HG03439 (cell line): Measurements from ENCODE around the gene PPP2R2C.

Experiments
- ATAC-seq: cut with Tn5 transposase; IDR thresholded peaks from one replicate; pipeline ENCODE4 v1.9.1; 2021; ENCODE audit warnings: mild to moderate bottlenecking, moderate library complexity; ENCODE audit not compliant: unreplicated experiment

Gene PPP2R2C

DNA sequence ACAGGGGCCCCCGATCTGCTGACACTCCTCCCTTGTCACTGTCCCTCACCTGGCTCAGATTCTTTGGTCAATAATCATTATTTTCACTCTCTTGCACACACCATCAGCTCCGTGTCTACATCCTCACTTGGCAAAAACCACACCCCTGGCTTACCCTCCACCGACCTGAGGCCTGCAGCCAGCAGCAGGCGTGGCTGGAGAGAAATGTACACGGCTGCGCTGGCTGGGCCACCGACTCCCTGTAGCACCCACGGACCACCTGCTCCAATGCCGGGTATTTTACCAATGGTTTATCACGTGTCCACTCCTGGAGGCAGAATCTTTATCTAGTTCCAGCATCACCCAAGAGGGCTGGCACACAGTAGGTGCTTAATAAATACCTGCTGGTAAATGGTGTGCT lies 104.3 kb downstream of the PPP2R2C start:
- ATAC-seq: no peak

DNA sequence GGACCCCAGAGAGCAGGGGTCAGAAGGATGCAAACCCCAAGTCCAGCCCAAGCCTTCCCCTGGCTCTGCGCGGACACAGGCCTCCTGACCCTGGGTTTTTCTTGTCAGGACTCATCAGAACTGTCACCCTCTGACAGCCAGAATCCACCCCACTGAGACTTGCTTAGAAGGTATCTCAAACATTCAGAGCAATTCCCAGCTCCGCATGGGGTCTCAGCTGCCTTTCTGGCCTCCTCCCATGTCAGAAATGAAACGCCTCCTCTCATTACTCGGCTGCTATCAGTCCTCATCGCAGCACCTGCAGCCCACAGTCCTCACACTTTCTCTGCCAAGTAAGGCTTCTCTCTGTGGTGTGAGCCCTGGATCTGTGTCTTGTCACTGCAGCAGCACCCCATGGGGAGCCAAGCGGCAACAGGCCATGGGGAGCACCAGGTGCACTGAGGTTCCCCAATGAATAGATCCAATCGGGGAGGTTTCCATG lies 105.0 kb downstream of the PPP2R2C start:
- no peak for ATAC-seq

DNA sequence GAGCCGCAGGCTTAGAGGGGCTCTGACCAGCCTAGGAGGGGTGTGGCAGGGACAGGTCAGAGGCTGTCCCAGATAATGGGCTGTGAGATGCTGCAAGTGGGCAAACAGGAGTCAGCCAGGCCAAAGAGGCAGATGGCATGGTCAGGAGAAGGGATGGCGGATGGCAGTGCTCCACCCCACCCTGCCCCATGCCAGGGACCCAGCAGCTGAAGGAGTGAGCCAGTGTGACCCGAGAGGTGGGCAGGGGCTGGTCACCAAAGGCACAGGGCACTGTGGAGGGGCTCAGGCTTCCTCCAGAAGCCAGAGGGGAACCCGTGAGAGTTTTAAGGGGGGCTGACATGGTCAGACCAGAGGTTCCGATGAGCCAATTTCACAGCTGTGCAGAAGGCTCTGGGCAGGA lies 105.8 kb downstream of the PPP2R2C start:
- no peak for ATAC-seq

DNA sequence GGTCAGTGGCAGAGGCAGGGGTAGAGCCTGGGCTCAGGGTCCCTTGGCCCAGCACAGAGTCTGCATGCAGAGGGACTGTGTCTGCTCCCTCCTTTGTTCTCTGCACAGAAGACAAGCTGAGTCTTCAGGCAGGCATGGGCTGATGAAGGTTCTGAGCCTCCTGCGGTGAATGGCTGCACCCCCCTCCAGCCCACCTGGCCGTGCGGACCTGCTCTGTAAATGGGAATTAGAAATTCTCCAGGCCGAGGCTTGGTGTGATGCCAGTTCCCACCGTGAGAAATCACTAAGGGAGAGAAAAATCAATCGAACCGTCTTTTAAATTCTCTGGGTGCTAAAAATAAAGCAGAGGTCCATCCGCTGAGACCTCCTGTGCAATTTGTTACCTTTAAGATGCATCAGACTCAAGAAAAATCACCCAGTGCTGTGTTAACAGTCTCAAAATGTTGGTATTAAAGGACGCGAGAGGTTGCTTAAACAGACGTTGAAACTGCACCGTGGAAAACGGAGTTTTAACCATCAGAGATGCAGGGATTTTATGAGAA lies 106.8 kb downstream of the PPP2R2C start:
- no peak for ATAC-seq

DNA sequence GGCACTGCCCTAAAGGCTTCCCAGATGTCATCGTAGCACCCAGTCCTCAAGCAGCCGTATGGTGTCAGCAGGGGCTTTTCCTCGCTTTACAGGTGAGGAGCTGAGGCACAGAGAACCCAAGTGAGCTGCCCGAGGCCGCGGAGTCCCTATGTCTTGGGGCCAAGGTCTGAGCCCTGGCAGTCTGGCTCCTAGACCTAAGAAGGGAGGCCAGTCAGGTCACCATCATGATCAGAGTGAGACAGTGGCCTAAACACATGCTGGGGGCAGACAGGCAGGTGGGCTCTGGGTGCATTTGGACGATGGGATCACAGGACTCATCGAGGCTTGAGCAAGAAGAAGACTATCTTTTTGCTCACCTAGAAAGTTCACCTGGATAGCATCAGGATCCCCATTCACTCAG lies 107.8 kb downstream of the PPP2R2C start:
- ATAC-seq: no peak

DNA sequence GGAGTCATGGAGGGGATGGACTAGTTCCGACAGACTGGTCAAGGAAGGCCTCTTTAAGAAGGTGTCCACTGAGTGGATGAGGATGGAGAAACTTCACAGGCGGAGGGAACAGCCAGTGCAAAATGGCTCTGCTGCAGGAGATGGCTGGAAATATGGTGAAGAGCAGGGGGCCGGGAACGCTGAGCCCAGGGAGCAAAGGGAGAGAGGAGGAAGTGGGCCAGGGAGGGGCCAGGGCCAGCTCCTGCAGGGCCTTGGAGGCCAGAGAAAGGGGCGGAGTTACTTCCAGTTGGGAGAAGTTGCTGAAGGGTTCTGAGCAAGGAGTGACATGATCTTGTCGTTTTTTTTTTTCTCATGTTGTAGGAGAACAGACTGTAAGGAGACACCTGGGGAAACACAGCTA lies 108.3 kb downstream of the PPP2R2C start:
- no peak for ATAC-seq

DNA sequence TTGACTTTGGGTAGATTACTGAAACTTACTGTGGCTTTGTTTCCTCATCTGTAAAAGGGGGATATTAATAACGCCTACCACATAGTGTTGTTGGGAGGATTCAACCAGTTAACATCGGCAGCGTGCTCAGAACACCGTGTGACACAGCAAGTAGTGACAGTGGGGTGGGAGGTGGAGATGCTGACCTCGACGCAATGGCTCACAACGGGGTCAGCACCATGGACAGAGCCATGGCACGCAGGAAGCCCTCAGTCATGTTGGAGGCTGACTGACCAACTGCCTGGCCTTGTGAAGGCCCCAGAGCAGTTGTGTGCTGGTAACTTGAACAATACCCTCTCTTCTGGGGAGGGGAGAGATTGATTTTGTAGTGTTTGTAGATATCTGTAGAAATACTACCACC lies 109.5 kb downstream of the PPP2R2C start:
- no peak for ATAC-seq

DNA sequence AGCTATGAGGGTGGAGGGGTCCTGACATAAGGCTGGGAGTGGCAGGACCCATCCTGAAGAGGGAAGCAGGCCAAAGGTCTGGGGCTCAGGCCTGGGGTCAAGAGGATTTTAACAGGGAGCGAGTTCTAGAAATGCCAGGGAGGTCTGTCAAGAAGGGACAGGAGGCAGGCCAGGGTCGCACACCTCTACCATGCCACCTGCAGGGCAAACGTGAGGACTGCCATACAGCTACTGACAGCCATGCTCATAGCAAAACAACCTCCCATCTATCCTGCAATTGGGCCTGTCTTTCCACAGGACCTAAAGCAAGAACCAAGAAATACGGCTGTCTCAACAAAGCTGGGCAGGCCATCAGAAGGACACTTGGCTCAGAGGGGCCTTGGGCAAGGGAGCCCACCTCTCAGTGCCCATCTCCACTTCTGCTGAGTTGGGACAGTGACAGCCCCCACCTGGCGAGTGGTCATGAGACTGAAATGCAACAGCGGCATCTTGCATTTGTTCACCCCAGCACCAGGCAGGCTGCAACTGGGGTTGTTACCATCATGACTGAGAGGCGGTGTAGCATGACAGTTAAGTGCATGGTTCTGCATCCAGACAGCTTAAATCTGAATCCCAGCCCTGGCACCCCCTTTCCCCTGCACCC lies 110.0 kb downstream of the PPP2R2C start:
- ATAC-seq: no peak

DNA sequence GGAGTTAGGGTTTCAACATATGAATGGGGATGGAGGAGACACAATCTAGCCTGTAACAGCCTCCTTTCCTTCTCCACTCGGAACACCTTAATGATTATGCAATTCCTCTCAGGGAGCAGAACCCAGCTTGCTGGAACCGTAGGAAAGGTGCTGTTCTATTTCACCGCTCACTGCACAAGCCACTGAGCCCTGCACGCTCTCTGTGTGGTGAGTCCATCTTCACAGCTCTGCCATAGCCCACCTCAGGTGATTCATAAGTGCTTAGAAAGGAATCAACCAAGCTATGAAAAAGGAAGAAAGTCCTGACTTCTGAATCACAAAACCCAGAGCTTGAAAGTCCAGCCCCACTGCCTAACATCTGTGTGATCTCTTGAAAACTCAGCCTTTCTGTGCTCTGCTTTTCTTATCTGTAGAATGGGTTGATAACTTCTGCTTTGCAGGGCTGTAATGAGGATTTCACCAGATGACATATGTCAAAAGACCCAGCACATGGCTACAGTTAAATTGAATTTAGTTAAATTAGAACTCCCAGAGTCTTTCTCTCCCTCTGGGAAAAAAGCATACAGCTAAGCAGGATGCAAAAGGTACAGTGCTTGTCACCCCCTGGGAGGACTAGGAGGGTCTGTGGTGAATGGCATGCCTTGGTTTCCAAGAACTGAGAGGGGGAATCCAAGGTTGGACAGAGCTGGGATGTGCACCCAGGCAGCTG lies 111.2 kb downstream of the PPP2R2C start:
- ATAC-seq: no peak

DNA sequence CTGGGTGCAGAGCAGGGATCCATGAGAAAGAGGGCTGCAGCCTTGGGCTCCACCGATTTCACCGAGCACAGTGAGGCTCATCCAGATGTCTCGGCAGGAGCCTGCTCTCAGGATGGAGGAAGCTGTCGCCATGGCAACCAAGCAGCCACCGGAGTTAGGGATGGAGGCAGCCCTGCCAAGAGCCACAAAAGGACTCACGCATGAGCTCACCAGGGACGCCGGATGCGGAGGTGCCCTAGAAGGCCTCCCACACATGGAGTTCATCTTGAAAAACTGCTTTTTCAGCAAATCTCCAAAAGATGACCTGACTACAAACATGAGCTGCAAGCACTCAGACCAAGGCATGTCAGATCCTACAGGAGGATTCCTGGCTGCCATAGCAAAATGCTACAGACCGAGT lies 112.0 kb downstream of the PPP2R2C start:
- no peak for ATAC-seq

DNA sequence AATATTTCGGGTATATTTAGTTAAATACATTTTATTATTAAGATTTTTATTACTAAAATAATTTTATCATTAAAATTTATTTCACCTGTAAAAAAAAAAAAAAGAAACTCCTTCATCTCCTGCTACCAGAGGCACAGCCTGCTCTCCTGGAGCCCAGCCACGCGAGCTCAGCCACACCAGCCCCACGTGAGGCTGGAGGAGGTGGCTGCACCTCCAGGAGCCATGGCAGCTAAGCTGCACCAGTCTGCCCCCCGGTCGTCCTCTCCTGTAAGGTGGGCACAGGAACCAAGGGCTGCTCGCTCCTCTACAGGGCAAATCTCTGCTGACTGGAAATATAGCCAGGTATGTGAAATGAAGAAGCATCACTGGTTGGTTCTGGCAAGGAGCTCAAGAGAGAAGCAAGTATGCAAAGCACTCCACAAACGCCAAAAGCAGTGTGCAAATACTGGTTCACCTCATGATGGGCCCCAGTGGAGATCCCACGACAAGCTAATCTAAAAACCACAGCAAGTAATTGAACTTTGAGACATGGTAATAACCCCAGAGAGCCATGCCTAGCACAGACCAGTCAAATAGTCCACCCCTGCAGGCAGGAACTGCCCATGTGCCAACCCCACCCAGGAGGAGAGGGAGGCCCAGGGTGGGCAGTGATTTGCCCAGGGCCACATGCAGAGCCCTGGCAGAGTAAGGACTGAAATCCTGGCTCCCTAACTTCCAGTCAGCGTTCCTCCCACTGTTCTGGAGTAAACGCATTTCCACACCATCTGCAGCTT lies 112.7 kb downstream of the PPP2R2C start:
- ATAC-seq: no peak

DNA sequence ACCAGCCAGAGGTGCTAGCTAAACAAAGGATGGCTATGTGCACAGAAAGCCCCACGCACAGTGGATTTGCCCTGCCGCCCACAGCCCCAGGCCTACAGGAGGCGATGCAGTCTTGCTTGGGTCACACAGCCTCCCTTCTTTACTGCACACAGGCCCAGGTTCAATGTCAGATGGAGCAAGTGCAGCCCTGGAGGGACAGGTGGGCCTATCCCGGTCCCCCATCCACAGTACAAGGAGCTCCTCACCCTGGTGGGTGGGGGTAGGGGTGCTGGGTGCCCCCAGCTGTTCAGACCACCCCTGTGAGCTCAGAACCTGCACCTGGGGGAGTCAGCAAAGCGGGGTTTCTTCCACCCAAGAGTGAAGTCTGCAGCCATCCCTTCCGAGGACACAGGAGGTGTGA lies 114.9 kb downstream of the PPP2R2C start:
- no peak for ATAC-seq

DNA sequence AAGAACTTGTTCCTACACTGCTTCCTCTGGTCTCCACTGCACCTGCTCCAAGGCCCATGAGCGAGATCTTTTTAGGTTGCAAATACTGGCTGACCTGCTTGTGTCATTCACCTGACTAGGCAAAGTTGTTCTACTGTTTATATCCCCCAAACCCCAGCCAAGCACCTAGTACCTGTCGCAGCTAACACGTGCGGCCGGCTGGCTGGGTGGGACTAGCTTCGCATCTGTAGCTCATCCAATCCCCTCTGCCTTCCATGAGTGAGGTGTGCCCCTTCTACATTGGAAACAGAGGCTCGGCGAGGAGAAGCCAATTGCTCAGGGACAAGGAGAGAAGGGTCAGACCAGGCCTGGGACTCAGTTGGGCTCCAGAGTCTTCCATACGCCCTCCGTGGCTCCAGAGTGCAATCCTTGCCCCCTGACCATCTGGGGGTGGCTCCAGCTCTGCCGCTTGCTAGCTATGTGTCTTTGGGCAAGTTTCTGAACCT lies 116.3 kb downstream of the PPP2R2C start:
- ATAC-seq: no peak

DNA sequence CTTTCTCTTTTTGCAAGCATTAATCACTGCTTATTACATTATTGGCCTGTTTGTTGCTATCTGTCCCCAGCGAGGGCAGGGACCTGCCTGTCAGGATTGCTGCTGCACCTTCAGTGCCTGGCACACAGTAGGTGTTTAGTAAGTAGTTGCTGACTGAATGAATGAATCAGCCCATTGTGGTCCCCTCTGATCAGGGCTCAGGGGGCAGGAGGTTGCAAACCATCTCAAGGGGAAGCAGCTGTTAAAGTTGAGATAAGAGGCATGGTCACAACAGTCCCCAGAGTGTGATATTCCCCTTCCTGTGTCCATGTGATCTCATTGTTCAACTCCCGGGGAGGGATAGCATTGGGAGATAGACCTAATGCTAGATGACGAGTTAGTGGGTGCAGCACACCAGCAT lies 117.4 kb downstream of the PPP2R2C start:
- no peak for ATAC-seq

DNA sequence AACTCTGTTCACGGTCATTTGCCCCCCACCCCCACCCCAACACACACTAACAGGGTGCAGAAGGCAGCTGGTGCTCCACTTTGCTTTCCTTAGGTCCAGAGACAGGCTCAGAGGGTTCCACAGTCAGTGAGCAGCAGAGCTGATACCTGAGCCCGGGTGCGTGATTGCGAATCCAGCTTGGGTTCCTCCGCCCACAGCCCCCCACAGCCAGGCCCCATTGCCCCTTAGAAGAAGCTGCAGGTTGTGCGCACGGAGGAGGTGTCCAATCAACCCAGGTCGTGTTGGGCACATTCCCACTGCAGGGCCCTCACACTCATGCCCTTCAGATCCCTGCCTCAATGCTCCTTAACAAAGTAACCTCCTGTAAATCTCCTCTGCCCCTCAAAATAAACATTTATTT lies 117.8 kb downstream of the PPP2R2C start:
- ATAC-seq: no peak

DNA sequence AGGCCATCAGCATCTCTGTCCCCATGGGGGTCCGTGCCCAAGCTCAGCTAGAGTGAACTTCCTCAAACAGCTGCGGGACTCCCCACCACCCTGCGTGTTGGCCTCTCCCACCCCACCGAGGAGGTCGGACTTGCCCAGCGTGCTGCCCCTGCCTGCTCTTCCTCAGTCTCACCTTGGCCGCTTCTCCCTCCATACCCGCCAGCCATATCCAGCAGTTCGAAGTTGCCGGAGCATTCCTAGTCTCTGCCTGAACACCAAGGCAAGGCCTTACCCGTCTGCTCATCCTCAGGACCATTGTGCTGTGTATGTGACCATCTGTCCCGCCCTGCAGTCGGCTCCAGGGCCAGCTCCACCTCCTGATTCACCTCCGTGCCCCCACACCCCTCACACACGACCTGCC lies 118.3 kb downstream of the PPP2R2C start:
- no peak for ATAC-seq

DNA sequence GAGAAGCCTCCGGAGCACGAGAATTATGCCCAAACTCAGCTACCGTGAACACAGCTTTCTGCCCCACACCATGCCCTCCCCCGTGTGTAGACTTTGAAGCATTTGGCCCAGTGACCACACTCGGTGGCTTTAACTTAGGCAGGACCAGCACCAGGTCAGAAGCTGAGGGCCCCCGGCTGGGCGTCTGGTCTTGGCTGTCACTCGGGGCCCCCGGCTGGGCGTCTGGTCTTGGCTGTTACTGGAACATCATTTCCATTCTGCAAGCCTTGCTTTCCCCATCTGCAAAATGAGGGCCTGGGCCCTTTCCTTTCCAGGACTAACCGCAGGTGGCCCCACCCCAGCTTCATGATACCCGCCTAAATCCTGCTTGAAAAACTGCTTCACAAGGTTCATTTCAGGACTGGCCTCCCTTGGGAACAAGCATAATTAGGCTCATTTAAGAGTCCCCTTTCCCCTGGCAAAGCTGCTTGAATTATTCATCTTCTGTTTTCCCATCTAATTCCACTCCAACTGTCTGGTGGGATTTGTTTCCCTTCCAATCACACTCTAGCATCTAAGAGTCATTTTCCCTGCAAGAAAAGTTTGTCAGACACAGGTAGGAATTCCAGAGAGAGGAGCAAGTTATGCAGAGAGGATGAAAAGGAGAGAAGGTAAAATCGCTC lies 120.3 kb downstream of the PPP2R2C start:
- no peak for ATAC-seq

DNA sequence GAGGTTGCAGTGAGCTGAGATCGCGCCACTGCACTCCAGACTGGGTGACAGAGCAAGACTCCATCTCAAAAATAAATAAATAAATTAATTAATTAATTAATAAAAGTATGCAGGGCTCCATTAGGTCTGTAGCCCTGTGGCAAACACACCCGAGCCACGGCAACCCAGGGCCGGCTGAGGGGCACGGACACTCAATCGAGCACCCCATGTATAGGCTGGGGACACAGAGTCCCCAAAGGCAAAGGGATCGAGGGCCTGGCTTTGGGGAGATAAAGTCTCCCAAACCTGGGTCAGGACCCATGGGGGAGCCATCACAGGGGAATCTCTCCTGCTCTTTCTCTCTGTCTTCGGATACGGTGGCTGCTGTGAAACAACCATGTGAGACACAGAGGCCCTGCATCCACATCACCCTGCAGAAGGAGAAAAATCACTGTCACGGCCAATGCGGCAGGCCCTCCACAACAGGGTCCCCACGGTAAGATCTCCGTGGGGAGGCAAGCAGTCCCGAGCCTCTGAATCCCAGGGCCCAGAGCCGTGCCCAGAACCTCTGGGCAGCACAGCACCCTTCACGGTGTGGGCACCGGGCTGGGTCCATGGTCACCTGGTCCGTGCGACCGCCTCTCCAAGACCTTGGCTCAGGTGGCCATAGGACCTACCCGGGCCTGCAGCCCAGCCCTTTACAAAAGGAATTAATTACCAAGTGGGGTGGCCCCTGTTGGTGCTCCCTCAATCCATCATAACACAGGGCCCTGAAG lies 121.0 kb downstream of the PPP2R2C start:
- ATAC-seq: no peak

DNA sequence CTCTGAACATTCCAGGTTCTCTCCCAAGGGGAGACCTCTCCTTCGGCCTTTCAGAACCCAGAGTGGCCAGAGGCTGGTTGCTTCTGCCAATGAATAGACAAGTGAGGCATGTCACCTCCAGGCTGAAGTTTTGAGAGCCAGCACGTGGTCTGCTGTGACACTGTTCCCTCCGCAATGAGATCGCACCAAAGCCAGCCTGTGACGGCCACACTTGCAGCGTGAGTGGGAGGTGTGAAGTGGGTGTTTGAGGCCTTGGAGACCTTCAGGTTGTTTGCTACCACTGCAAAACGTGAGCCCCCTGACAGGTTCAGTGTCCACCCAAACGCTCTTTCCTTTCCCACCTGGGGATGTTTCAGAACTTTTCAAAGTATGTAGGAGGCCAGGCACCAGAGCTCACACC lies 121.8 kb downstream of the PPP2R2C start:
- no peak for ATAC-seq

DNA sequence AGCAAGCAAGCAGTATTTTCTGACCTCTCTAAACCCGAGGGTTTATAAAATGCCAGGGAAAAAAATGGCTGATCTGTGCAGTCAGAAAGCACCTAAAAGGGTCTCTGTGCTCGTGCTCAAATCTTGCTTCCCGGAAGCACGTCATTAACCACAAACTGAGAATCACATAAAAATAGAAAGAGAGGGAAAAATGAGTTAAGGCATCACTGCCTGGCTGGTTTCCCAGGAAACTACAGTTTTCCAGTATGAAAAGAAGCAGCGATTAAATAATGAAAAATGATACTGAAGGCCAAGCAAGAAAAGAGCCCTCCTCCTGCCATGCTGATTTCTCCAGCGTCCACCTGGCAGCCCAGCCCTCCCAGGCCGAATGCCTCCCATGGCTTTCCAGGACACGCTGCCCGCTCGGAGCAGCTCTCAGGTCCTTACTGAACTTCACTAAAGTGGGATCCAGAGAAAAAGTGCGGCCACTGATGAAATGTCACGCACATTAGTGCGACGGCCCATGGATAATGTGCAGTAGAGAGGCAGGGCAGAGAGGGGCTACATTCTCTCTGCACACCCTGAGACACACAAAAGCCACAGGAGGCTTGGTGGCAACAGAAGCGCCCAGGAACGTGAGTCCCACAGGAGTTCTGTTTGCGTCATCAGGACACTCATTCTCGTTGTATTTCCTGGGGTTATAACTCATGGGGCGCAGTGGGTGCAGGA lies 122.4 kb downstream of the PPP2R2C start:
- ATAC-seq: no peak
